Transverse colon (tissue), 4 donors: Measurements from ENCODE around the gene OR2F2. TPM values are rescaled to one million over a fixed set of nuclear protein-coding genes. Genes with fewer than 3 reads are reported as not detected.

Experiments
- DNase-seq: peaks from one replicate; pipeline ENCODE4 v3.0.0-alpha.2; 2019
- H3K27ac ChIP-seq, 4 donors: fragments of 200-600 bp; sonication (generic); 2 replicates each; pipeline ENCODE4 v1.5.1; 2016 to 2018; ENCODE audit warnings: inconsistent platforms in 4 of 4
- H3K27me3 ChIP-seq: fragments of 200-600 bp; sonication (generic); 2 replicates; pipeline ENCODE4 v1.5.1; 2017; ENCODE audit warnings: inconsistent platforms
- H3K36me3 ChIP-seq, 4 donors: fragments of 200-600 bp; sonication (generic); 2 replicates each; pipeline ENCODE4 v1.5.1; 2017 to 2019; ENCODE audit warnings: inconsistent platforms in 4 of 4
- H3K4me1 ChIP-seq, 4 donors: fragments of 200-600 bp; sonication (generic); 2 replicates each; pipeline ENCODE4 v1.5.1; 2017 to 2020; ENCODE audit warnings: inconsistent platforms in 4 of 4
- H3K4me3 ChIP-seq, 4 donors: fragments of 200-600 bp; sonication (generic); 1 replicate in 1 of 4; 2 replicates in 3 of 4; pipeline versions ENCODE4 v1.5.1 to v1.6.1; 2017 to 2019; ENCODE audit warnings: inconsistent platforms in 4 of 4
- H3K9me3 ChIP-seq, 2 donors: fragments of 200-600 bp; sonication (generic); 2 replicates each; pipeline ENCODE4 v1.5.1; 2017 to 2019; ENCODE audit warnings: inconsistent platforms in 2 of 2
- EP300 ChIP-seq: sonication (generic); formaldehyde crosslinking; IDR thresholded peaks from one replicate; pipeline ENCODE4 v1.6.1; 2017; ENCODE audit warnings: antibody characterized with exemption, low read depth
- POLR2A ChIP-seq: fragments of 450-650 bp; IDR thresholded peaks from one replicate; pipeline ENCODE4 v1.6.1; 2016; ENCODE audit warnings: antibody characterized with exemption, mild to moderate bottlenecking, moderate library complexity
- POLR2AphosphoS5 ChIP-seq, 3 donors: sonication (generic); formaldehyde crosslinking; IDR thresholded peaks; one replicate each; pipeline ENCODE4 v1.6.1; 2016; ENCODE audit warnings: antibody characterized with exemption in 3 of 3
- WGBS, 2 donors: methylation state at CpG; one replicate each; pipeline ENCODE4 v1.1.5; 2018; ENCODE audit warnings: low coverage in 1 of 2; 5-methylcytosine and 5-hydroxymethylcytosine counted together
- in situ Hi-C, 4 donors: fragments of 200-750 bp; cut with MboI; loops; one replicate each; pipeline versions ENCODE4 v1.15.0 to v1.15.1; 2017; ENCODE audit warnings: low sequenced_read_pairs in 3 of 4, low pct_ligation_motif_present in 1 of 4, low pct_unique_long_range_greater_than_20kb in 1 of 4
- intact Hi-C: fragments of 100-400 bp; cut with DNase I; formaldehyde crosslinking; loops from one replicate; pipeline ENCODE4 v1.15.1; 2023; ENCODE audit warnings: low total_unique reads
- total RNA-seq, 4 donors: library from RNA; depleted of rRNA; stranded (reverse); fragments of >200 nt; gene quantifications; one replicate each; pipeline ENCODE4 v1.1.0, GENCODE V29; 2016
- TF ChIP-seq, protein P1 (sequence below), 5 experiments: fragments of 200-600 bp in 3 of 5; fragments of 450-650 bp in 2 of 5; sonication (generic) in 3 of 5; IDR thresholded peaks; 1 replicate in 2 of 5; 2 replicates in 3 of 5; pipeline ENCODE4 v1.5.1; 2016 to 2017; ENCODE audit warnings: antibody characterized with exemption in 5 of 5, inconsistent platforms in 3 of 5, mild to moderate bottlenecking in 2 of 5, moderate library complexity in 1 of 5

Gene OR2F2
- total RNA-seq, 4 donors from 2014 or later = not detected

DNA sequence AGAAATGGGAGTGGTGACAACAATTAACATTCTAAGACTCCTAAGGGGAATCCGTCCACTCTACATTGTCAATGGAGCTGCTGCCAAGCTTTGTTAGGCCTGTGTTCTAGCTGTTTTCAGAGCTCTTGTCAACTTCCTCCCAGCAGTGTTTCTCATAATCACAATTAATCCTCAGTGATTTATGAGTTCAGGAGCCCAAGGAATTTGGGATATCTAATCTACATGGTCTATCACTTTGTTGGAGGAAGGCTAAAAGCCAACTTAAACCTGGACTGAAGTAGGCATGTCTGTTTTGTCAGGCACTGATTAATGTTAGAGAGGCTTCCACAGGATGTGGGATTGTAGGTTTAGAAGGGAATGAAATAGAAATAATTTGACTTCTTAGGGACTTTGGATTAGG lies 10.2 kb upstream of the OR2F2 start:
- WGBS, 2 donors = 67% methylated on average over 1 of the region's 1 CpG
- in situ Hi-C loops = no loop called here

DNA sequence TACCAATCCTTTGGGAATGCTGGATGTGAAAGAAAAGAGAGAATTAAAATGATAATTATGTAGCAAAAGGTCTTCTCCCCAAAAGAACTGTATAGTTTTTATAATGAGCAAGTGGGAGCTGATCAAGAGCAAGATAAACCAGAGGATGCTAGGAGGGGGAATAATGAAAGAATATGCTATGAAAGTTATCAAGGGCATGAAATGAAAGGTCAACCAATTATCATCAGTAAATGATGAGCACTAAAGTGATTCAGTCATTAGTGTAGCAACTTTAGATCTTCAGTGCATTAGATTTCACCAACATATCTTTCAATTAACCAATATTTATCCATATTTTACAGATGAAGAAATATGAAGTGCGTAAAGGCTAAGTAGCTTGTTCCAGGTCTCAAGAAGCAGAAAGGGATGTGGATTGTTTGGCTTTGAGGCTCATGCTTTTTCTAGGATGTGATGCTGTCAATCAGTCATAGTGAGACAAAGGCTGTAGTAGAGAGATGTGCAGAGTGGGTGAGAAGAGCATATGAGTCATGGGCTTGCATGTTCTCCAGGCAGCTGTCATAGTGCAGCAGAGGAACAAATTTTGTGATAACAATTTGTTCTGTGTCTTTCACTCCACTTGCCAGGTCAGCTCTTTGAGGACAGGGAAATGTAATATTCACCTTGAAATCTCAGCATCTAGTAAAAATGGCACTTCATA lies 5.7 kb upstream of the OR2F2 start:
- in situ Hi-C loops = no loop called here
- H3K4me3 ChIP-seq = no peak overlapping the region

More for the DNA sequence above, 10.2 kb upstream of the OR2F2 start:
- Histone ChIP-seq H3K27ac (no peak overlapping the region), H3K27me3 (peaks cover 7% of the 10 kb centered on the region), H3K4me1 (no peaks in the 10 kb centered on the region), H3K9me3 (no peaks in the 10 kb centered on the region), H3K36me3 (no peaks in the 10 kb centered on the region), H3K4me3 (no peak overlapping the region)
- no peak for DNase-seq
- TF ChIP-seq POLR2A = no peak
- TF ChIP-seq, protein P1, sequence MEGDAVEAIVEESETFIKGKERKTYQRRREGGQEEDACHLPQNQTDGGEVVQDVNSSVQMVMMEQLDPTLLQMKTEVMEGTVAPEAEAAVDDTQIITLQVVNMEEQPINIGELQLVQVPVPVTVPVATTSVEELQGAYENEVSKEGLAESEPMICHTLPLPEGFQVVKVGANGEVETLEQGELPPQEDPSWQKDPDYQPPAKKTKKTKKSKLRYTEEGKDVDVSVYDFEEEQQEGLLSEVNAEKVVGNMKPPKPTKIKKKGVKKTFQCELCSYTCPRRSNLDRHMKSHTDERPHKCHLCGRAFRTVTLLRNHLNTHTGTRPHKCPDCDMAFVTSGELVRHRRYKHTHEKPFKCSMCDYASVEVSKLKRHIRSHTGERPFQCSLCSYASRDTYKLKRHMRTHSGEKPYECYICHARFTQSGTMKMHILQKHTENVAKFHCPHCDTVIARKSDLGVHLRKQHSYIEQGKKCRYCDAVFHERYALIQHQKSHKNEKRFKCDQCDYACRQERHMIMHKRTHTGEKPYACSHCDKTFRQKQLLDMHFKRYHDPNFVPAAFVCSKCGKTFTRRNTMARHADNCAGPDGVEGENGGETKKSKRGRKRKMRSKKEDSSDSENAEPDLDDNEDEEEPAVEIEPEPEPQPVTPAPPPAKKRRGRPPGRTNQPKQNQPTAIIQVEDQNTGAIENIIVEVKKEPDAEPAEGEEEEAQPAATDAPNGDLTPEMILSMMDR (IDR thresholded peaks at IDR 0.05) = no peak
- no peak for TF ChIP-seq POLR2AphosphoS5 (IDR thresholded peaks at IDR 0.05)
- TF ChIP-seq EP300 = no peak
- intact Hi-C loops = no loop called here

DNA sequence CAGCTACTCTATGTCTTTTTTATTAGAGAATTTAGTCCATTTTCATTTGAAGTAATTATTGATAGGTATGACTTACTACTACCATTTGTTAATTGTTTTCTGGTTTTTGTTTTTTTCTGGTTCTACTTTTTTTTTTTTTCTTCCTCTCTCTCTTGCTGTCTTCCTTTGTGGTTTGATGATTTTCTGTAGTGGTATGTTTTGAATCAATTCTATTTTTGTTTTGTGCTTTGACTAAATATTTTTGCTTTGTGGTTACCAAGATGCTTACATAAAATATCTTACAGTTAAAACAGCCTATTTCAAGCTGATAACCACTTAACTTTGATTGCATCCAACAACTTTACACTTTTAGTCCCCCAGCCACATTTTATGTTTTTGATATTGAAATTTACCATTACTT lies 3.3 kb upstream of the OR2F2 start:
- H3K4me3 ChIP-seq = no peak overlapping the region
- no peaks in the 10 kb centered on the region for H3K4me1 ChIP-seq
- TF ChIP-seq EP300 (no peak), POLR2A (no peak), POLR2AphosphoS5 (IDR thresholded peaks at IDR 0.05) (no peak)
- TF ChIP-seq, protein P1 (IDR thresholded peaks at IDR 0.05) = no peak
- in situ Hi-C loops (no loop called here), intact Hi-C loops (no loop called here)
- DNase-seq = no peak
- no peak overlapping the region for H3K27ac ChIP-seq
- peaks cover 0 to 4% of the 10 kb centered on the region in 2 donors for H3K9me3 ChIP-seq
- H3K27me3 ChIP-seq = no peaks in the 10 kb centered on the region
- H3K36me3 ChIP-seq = no peaks in the 10 kb centered on the region

More for the DNA sequence above, 5.7 kb upstream of the OR2F2 start:
- Histone ChIP-seq H3K36me3 (no peaks in the 10 kb centered on the region), H3K4me1 (no peaks in the 10 kb centered on the region), H3K27ac (no peak overlapping the region), H3K9me3 (peaks cover 0 to 4% of the 10 kb centered on the region in 2 donors), H3K27me3 (no peaks in the 10 kb centered on the region)
- no peak for TF ChIP-seq EP300
- TF ChIP-seq, protein P1 (IDR thresholded peaks at IDR 0.05) = no peak
- no peak for TF ChIP-seq POLR2AphosphoS5 (IDR thresholded peaks at IDR 0.05)
- no peak for TF ChIP-seq POLR2A
- intact Hi-C loops = no loop called here
- no peak for DNase-seq
- WGBS, 2 donors = 97% methylated on average over 1 of the region's 1 CpG; no CpG with 5 or more reads in 1 of the 2 donors

DNA sequence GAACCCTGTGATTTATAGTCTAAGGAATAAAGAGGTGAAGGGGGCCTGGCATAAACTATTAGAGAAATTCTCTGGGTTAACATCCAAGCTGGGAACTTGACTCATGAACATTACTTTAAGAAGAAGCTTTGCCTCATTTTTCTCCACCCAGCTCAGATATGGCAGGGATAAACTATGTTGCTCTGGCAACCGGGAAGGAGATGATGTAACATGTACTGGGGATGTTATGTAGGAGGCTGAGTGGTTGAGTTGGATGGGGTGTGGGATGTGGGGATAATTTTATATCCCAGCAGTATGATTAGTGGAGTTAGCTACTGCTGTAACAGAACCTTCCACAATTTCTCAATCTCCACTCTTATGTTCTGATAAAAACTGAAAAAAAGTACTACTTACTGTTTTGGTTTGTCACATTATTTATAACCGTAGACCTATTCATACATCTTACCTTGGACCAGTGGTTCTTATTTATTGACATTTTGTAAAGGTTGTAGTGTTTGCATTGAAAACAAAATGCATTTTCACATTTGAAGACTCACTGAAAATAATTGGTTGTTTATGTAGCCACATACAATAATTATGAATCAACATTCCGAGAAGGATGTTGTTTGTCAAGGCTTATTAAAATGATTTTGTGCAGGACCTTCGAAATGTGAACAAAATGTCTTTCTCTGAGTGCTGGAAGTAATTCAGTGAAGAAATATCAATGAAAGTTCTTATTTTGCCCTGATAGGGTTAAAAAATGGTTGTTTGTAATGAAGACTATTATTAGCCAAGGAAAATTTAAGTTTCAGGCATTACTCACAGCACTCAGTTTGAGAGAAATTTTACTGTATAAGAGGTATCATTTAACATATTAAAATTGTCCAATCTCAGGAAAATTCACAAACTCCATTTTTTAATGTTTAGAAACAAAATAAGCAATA lies 1.3 kb downstream of the OR2F2 start:
- peaks cover 0 to 4% of the 10 kb centered on the region in 2 donors for H3K9me3 ChIP-seq
- no peaks in the 10 kb centered on the region for H3K27me3 ChIP-seq
- intact Hi-C loops (no loop called here), in situ Hi-C loops (no loop called here)
- TF ChIP-seq POLR2A = no peak
- TF ChIP-seq POLR2AphosphoS5 (IDR thresholded peaks at IDR 0.05) = no peak
- no peak for TF ChIP-seq EP300
- TF ChIP-seq, protein P1 (IDR thresholded peaks at IDR 0.05) = no peak
- H3K4me1 ChIP-seq = no peaks in the 10 kb centered on the region
- 56 to 75% methylated on average over 4 of the region's 4 CpGs for whole genome bisulfite sequencing, 2 donors
- no peak overlapping the region for H3K4me3 ChIP-seq
- DNase-seq = no peak
- no peak overlapping the region for H3K27ac ChIP-seq
- no peaks in the 10 kb centered on the region for H3K36me3 ChIP-seq
